SW 1271 (cell line): ENCODE measurements around the gene TRMU.

Source experiments
- DNase-seq, 2 experiments: peaks; one replicate each; lab custom pipeline; 2025; lab: John Stamatoyannopoulos, UW

The TRMU gene

GRCh38 chr22:46355996-46356471, 20.5 kb downstream of the TRMU start:
- no peak for DNase-seq

DNA sequence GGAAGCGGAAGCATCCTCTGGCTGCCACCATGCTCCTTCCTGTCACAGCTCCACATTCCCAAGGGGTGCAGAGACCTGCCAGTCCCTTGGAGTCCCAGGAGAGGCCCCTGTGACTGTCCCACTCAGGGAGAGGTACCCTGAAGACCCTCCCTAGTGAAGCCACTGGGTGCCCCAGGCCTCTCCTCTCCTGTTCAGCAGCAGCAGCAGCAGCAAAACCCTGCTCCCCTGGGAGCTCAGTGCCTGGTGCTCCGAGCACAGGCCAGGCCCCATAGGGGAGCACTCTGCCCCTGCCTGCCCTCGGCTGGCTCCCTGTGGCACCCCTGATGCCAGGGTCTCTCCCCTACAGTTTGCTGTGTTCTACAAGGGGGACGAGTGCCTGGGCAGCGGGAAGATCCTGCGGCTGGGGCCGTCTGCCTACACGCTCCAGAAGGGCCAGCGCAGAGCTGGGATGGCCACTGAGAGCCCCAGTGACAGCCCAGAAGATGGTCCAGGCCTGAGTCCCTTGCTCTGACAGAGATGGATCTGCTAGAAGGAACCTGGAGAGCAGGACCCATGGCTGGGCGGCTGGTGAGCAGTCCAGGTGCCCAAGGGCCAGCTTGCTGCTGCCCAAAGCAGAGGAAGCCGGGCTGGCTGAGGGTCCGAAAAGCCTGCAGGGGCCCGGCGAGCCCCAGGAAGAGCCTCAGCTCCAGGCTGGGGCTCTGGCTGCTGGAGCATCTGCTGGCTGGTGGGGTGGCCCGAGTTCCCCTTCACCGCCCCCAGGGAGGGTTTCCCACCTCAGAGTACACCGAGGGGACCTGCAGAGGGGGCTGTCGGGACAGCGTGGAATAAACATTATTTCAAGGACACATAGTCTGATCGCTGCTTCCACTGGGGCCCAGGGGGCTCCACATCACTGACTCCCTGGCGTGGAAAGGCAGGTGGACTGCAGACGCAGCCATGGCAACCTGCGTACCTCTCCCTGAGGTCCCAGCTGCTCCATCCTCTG, 21.3 kb downstream of the TRMU start:
- no peak for DNase-seq

DNA sequence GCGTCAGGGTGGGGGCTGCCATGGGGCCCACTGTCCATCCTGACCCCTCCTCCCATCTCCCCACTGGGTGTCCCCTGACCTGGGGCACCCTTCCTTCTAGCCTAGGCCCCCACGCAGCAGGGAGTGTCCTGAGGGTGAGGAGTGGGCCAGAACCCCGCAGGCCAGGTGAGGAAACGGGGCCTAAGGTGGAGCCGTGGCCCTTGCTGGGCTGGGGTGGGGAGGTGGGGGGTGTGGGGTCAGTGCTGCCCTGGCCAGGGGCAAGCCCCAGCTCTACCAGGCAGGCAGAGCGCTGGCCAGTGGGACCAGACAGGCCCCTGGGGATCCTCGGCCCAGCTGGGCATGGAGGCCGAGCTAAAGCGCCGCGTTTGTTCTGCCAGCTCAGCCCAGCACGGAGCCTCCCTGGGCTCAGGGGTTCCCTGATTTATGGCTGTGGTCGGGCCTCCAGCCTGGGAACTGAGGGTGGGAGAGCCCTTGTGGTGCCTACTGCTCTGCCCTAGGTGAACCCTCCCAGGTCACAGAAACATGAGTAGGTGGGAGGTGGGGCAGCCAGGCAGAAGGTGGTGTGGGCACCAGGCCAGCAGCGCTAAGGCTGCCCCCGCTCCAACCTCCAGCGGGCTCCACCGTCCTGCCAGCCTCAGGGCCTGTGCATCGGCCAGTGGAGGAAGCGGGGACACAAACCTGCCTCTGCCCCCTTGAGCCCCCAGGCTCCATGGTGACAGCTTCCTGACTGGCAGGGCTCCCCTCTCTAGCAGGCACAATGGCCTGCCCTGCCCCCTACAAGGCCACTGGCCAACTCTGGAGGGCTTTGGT, 22.4 kb downstream of the TRMU start:
- no peak for DNase-seq

- DNase-seq: no peak
These were observed 23.3 kb downstream of the TRMU start for GRCh38 chr22:46358766-46359165.

GRCh38 chr22:46359362-46359761, 23.8 kb downstream of the TRMU start:
- DNase-seq: no peak

GRCh38 chr22:46360097-46360496, 24.6 kb downstream of the TRMU start:
- no peak for DNase-seq

DNA sequence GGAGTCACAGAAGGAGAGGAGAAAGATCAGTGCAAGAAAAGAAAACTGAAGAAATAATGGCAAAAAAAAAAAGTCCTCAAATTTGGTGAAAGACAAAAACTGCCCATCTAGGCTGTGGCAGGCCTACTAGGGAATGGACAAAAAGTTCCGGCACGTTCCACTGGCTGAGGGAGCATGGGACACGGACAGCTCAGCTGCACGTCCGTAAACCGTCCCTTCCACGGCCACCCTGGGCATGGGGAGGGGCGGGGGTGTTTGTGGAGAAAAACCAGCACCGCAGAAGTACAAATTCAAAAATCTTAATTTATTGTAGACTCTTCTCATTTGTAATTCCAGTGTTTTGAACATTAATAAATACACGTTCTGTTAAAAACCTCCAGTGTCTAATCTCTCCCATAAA, 25.4 kb downstream of the TRMU start:
- no peak for DNase-seq

- DNase-seq: no peak
These were observed 26.3 kb downstream of the TRMU start for GRCh38 chr22:46361826-46362202.

GRCh38 chr22:46362203-46362933, 26.9 kb downstream of the TRMU start:
- DNase-seq: no peak

- no peak for DNase-seq
These were observed 27.5 kb downstream of the TRMU start for GRCh38 chr22:46362934-46363515.

DNA sequence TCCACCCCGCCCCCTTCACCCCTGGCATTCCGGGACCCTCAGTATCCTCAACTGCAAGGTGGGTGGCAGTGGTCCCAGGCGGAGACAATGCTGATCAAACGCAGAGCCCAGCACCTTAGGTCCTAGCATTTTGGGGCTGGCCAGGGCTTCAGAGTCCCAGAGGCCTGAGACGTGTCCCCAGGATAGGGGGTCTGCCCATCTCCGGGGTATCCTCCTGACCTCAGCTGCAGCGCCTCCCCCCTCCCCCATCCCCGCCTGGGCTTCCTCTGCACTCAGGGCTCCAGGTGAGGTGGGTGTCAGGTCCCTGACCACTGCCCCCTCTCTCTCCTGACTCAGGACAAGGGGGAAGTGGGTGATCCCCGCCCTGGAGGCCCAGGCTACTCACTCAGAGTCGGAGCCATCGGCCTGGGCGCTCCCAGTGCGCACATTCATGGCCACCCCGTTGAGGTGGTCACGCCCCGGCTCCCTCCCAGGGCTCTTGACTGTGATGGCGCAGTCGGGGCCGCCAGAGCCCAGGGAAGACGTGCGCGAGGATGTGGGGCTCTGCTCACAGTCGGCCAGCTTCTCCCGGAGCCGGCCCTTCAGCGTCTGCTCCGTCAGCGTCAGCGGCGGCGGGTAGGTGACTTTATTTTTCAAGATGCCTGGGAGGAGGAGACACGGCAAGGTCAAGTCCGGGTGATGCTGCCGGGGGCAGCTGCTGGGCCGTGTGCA, 28.3 kb downstream of the TRMU start:
- DNase-seq: no peak

GRCh38 chr22:46364341-46365165, 29.0 kb downstream of the TRMU start:
- DNase-seq: no peak

DNA sequence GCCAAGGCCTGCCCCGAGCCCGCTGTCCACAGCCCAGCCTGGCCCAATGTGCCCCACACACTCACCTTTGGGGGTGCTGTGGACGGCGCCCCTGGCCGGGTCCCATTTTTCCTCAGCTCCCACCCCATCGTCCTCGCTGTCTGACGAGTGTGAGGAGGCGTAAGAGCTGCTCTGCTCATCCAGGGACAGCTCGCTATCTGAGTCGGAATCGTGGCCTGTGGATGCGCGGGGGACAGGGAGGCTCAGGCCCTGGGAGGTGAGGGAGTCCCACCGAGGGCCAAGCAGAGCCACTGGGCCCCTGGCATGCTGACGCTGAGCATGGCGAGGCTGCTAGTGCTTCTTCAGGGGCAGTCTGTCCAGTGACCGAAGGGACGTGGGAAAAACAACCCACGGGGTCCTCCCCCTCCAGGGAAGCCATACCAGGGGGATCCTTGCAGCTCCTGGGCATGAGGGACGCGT, 29.7 kb downstream of the TRMU start:
- DNase-seq: no peak

- no peak for DNase-seq
These were observed 30.8 kb downstream of the TRMU start for GRCh38 chr22:46366327-46366731.

- DNase-seq: no peak
These were observed 31.5 kb downstream of the TRMU start for GRCh38 chr22:46366801-46367706.

DNA sequence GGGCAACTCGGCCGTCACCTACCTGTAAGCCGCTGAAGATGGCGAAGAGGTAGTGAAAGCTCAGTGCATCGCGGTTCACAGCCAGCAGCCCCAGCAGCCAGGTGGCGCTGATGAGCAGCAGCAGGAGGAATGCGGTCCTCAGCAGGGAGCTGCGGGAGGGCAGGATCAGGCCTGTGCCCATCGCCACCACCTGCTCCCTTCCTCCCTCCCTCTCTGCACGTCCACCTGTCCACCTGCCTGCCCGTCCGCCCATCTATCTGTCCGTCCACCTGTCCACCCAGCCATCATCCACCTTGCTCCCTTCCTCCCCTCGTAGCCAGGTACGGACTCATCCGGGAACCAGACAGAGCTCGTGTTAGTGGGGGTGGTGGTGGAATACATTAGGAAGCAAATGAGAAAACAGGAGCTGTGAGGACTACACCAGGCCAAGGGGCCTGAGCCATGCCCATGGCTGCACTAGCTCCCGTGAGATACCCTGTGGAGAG, 32.2 kb downstream of the TRMU start:
- no peak for DNase-seq

DNA sequence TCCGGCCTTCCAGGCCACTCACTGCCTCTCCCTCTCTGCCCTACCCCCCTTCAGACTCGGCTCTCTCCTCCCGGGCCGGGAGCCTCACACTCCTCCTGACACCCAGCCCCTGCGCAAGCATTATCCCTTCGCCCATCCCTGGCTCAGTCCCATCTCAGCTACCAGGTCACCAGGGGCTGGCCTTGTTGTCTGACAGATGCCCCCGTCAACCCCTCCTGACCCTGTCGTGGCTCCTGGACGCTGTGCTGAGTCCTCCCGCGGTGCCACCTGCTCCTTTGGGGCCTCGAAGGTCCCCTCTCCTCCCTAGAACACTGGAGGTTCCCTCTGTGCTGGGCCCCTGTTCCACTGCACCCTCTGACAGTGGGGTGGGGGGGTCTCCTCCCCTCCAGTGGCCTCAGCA, 32.9 kb downstream of the TRMU start:
- no peak for DNase-seq

DNA sequence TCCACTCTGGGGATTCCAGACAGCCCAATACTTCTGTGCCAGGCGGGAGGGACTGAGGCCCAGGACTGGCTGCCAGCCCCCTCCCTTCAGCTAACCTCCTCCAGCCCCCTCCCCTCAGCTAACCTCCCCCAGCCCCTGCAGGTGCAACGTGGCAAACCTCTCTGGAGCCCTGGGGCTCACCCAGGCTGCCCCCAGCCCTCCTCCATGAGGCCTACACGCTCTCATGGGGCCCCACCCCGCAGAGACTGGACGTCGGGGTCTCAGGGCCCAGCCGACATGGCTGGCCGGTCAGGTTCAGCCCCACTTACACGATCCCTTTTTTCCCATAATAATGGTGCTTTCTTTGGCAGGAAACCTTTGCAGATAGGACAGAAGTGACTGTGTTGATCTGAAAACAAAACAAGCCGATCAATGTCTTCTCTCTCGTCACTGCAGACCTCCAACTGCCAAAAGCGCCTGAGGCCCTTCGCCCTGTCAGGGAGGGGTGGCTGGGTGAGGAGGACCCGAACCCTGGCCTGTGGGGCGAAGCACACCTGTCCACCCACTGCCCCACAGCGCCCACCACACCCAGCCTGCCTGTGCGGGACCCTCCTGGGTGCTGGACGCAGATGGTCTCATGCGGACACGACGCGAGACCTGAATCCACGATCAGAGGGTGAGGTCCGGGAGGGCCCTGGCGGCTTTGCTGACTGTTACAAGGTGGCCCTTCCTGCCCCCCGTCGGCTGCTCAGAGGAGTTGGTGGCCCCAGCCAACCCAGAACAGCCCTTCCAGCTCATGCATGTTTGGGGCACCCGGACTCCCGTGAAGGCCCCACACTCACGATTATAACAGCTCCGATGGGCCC, 33.6 kb downstream of the TRMU start:
- DNase-seq: no peak
